Activated B cell treated with CpG ODN at 0.5 μM for 24 hours (primary cell): Measurements from ENCODE around the gene PTPRE. TPM values are rescaled to one million over a fixed set of nuclear protein-coding genes. Genes with fewer than 3 reads are reported as not detected.

Experiments
- ATAC-seq: fragments of 200-7000 bp; cut with Tn5 transposase; one replicate; pipeline ENCODE4 v1.10.0; 2021; ENCODE audit warnings: low read depth, mild to moderate bottlenecking, moderate library complexity
- CTCF ChIA-PET: fragments of 350-600 bp; sonication (Branson Sonifier 250); formaldehyde crosslinking; loops from one replicate; lab custom pipeline; 2021; ENCODE audit warnings: antibody characterized with exemption; lab: Charles Lee
- POLR2A ChIA-PET: fragments of 350-600 bp; sonication (Branson Sonifier 250); formaldehyde crosslinking; loops from one replicate; lab custom pipeline; 2021; ENCODE audit warnings: antibody characterized with exemption; lab: Charles Lee
- DNase-seq: peaks from one replicate; pipeline ENCODE4 v3.0.0; 2022
- H3K27ac Mint-ChIP-seq: one replicate; pipeline ENCODE4 v1.8.0; 2020; ENCODE audit warnings: mixed read lengths
- H3K27me3 Mint-ChIP-seq: one replicate; pipeline ENCODE4 v1.8.0; 2021; ENCODE audit warnings: mixed read lengths
- H3K36me3 Mint-ChIP-seq: one replicate; pipeline ENCODE4 v1.8.0; 2021; ENCODE audit warnings: low read depth, mixed read lengths
- H3K4me1 Mint-ChIP-seq: one replicate; pipeline ENCODE4 v1.8.0; 2021; ENCODE audit warnings: mixed read lengths
- H3K4me3 Mint-ChIP-seq: one replicate; pipeline ENCODE4 v1.8.0; 2020; ENCODE audit warnings: mild to moderate bottlenecking, mixed read lengths
- H3K9me3 Mint-ChIP-seq: one replicate; pipeline ENCODE4 v1.8.0; 2020; ENCODE audit warnings: mixed read lengths
- CTCF ChIP-seq: fragments of 200-600 bp; IDR thresholded peaks from one replicate; pipeline ENCODE4 v1.8.0; 2022; ENCODE audit warnings: antibody characterized with exemption, mild to moderate bottlenecking
- intact Hi-C: fragments of 100-400 bp; cut with micrococcal nuclease; formaldehyde crosslinking; loops from one replicate; pipeline ENCODE4 v1.15.1; 2024
- total RNA-seq: library from RNA; stranded (reverse); gene quantifications from 2 replicates; pipeline ENCODE4 v1.2.3, GENCODE V29; 2022

PTPRE gene
- total RNA-seq, 1 donor from 2014 or later, result 36.8 TPM

- ChIA-PET POLR2A (no interaction called here), CTCF (no interaction called here)
- Mint-ChIP-seq H3K4me3 (no peak overlapping the region), H3K4me1 (peaks cover 9% of the 10 kb centered on the region), H3K27me3 (peaks cover 8% of the 10 kb centered on the region), H3K27ac (no peak overlapping the region), H3K36me3 (no peaks in the 10 kb centered on the region), H3K9me3 (no peaks in the 10 kb centered on the region)
- ATAC-seq (no peak), DNase-seq (no peak)
- intact Hi-C loops, result no loop called here
- no peak for TF ChIP-seq CTCF
Measured at GRCh38 chr10:127915324-127915723, 8.4 kb downstream of the PTPRE start.

GRCh38 chr10:127916826-127917225, 9.9 kb downstream of the PTPRE start:
- no peak overlapping the region for H3K27ac Mint-ChIP-seq
- TF ChIP-seq CTCF, result no peak
- no peaks in the 10 kb centered on the region for H3K36me3 Mint-ChIP-seq
- H3K4me1 Mint-ChIP-seq, result peaks cover 9% of the 10 kb centered on the region
- ChIA-PET POLR2A (no interaction called here), CTCF (no interaction called here)
- no peak overlapping the region for H3K4me3 Mint-ChIP-seq
- intact Hi-C loops, result no loop called here
- no peaks in the 10 kb centered on the region for H3K9me3 Mint-ChIP-seq
- no peak for ATAC-seq
- DNase-seq, result no peak
- H3K27me3 Mint-ChIP-seq, result peaks cover 5% of the 10 kb centered on the region

- H3K27ac Mint-ChIP-seq, result no peak overlapping the region
- no peak for DNase-seq
- TF ChIP-seq CTCF, result no peak
- CTCF ChIA-PET, result no interaction called here
- peaks cover 9% of the 10 kb centered on the region for H3K4me1 Mint-ChIP-seq
- ATAC-seq, result no peak
- intact Hi-C loops, result no loop called here
- H3K4me3 Mint-ChIP-seq, result no peak overlapping the region
- H3K27me3 Mint-ChIP-seq, result peaks cover 5% of the 10 kb centered on the region
- no peaks in the 10 kb centered on the region for H3K36me3 Mint-ChIP-seq
- POLR2A ChIA-PET, result no interaction called here
- no peaks in the 10 kb centered on the region for H3K9me3 Mint-ChIP-seq
Measured at GRCh38 chr10:127918572-127918971, 11.7 kb downstream of the PTPRE start.

DNA sequence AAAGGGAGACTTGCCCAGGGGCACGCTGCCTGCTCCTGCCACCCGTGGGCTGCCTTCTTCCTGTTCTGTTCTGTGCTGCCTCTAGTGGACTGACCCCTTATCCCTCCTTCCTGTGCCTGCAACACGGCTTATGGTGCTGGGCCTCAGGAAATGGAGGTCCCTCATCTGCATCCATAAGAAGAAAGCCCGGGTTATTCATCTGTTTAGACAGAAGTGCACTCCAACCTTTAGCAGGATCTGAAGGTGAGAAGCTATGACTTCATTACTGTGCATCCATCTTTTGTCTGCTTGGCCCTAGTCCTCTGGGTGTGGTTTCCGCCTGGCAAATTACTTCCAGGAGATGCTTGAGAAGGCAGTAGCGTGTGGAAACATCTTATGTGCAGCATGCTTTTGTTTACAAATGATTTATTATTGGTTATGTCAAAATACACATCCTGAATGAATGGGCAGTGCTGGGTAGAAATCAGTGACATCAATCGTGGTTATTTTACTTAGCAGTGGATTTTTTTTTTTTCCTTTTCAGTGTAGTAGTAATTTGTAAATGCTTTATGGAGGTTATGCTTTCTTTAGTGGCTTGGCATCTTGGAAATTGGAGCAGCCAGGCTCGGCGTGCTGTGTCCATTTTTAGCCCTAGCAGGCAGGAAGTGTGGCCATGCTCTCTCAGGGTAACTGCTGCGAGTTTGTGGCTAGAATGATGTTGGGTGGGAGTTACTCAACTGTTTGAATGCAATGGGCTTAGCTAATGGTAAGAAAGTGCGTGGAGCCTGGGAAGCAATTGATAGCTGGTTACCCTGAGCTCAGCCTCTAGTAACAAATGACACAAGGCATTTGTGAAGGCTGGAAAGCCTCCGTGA, 12.7 kb downstream of the PTPRE start:
- no peaks in the 10 kb centered on the region for H3K36me3 Mint-ChIP-seq
- H3K4me1 Mint-ChIP-seq, result peaks cover 9% of the 10 kb centered on the region
- intact Hi-C loops, result no loop called here
- TF ChIP-seq CTCF, result no peak
- peaks cover 2% of the 10 kb centered on the region for H3K27me3 Mint-ChIP-seq
- POLR2A ChIA-PET, result no interaction called here
- H3K4me3 Mint-ChIP-seq, result no peak overlapping the region
- no peaks in the 10 kb centered on the region for H3K9me3 Mint-ChIP-seq
- no peak overlapping the region for H3K27ac Mint-ChIP-seq
- ATAC-seq (no peak), DNase-seq (no peak)
- CTCF ChIA-PET, result no interaction called here

DNA sequence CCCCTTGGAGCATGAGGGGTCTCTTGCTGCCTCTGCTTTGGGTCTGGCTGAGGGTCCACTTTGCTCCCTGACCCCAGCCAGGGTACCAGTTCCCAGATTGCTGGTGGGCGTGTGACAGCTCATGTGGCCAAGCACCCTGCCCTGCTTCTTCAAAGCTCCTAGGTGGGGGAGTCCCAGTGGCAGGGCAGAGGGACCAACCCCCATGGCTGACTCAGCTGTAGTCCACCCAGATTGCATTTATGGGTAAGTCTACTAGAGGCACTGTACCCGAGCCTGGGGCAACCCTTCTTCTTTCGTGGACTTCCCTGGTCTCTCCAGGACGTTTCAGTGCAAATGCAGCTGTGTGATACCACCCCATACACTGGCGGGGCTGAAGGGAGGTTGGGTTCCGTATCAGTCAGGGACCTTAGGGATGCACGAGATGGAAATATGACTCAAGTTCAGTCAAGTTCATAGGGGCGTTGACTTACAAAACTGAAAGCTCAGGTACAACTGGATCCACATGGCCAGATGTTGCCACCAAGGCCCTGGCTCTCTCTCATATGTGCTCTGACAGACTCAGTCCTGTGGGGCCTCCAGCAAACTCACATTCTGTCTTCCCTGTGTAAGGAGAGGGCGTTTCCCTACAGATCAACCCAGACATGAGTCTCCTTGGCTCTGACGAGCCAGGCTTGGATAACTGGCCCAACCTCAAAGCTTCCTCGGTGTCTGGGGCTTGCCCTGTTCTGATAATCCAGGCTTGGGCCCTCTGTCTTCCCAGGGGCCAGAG, 13.6 kb downstream of the PTPRE start:
- no peaks in the 10 kb centered on the region for H3K36me3 Mint-ChIP-seq
- peaks cover 9% of the 10 kb centered on the region for H3K4me1 Mint-ChIP-seq
- H3K27me3 Mint-ChIP-seq, result peaks cover 2% of the 10 kb centered on the region
- H3K4me3 Mint-ChIP-seq, result no peak overlapping the region
- DNase-seq (no peak), ATAC-seq (no peak)
- intact Hi-C loops, result no loop called here
- H3K9me3 Mint-ChIP-seq, result no peaks in the 10 kb centered on the region
- CTCF ChIA-PET, result no interaction called here
- no peak for TF ChIP-seq CTCF
- POLR2A ChIA-PET, result no interaction called here
- no peak overlapping the region for H3K27ac Mint-ChIP-seq
